H9 (cell line): Measurements from ENCODE around the gene SDE2. TPM values are rescaled to one million over a fixed set of nuclear protein-coding genes. Genes with fewer than 3 reads are reported as not detected.

ENCODE experiments used
- DNase-seq: peaks from one replicate; pipeline ENCODE4 v3.0.0-alpha.2; 2017
- H2AFZ ChIP-seq: one replicate; pipeline ENCODE4 v1.6.1; 2013; ENCODE audit warnings: mild to moderate bottlenecking, low read length, control low read depth, moderate library complexity
- H2AK5ac ChIP-seq: 2 replicates; pipeline ENCODE4 v1.6.1; 2013; ENCODE audit warnings: low read length, control low read depth, mixed read lengths; ENCODE audit not compliant: insufficient read length
- H2BK120ac ChIP-seq: one replicate; pipeline ENCODE4 v1.6.1; 2013; ENCODE audit warnings: low read depth, mild to moderate bottlenecking, low read length, control low read depth, inconsistent platforms; ENCODE audit not compliant: poor library complexity, severe bottlenecking
- H2BK12ac ChIP-seq: 2 replicates; pipeline ENCODE4 v1.6.1; 2013; ENCODE audit warnings: low read length, control low read depth, mixed read lengths, low read depth; ENCODE audit not compliant: insufficient read length
- H2BK15ac ChIP-seq: 2 replicates; pipeline ENCODE4 v1.6.1; 2013; ENCODE audit warnings: low read depth, low read length, control low read depth
- H2BK20ac ChIP-seq: one replicate; pipeline ENCODE4 v1.6.1; 2013; ENCODE audit warnings: low read depth, mild to moderate bottlenecking, low read length, control low read depth, inconsistent platforms; ENCODE audit not compliant: poor library complexity, severe bottlenecking
- H2BK5ac ChIP-seq: 2 replicates; pipeline ENCODE4 v1.6.1; 2013; ENCODE audit warnings: low read length, control low read depth, mixed read lengths; ENCODE audit not compliant: insufficient read length
- H3K14ac ChIP-seq: 2 replicates; pipeline ENCODE4 v1.6.1; 2013; ENCODE audit warnings: low read length, control low read depth; ENCODE audit not compliant: insufficient read depth
- H3K18ac ChIP-seq: 2 replicates; pipeline ENCODE4 v1.6.1; 2013; ENCODE audit warnings: low read depth, mild to moderate bottlenecking, mixed read lengths, low read length, control low read depth; ENCODE audit not compliant: insufficient read length
- H3K23ac ChIP-seq: 2 replicates; pipeline ENCODE4 v1.6.1; 2013; ENCODE audit warnings: low read length, control low read depth, mixed read lengths, low read depth; ENCODE audit not compliant: insufficient read length
- H3K23me2 ChIP-seq: 2 replicates; pipeline ENCODE4 v1.6.1; 2013; ENCODE audit warnings: low read depth, mild to moderate bottlenecking, mixed read lengths, low read length, control low read depth; ENCODE audit not compliant: insufficient read length, poor library complexity, severe bottlenecking
- H3K27ac ChIP-seq: 2 replicates; pipeline ENCODE4 v1.5.1; 2013; ENCODE audit warnings: low read length, control low read depth, mixed read lengths, low read depth; ENCODE audit not compliant: insufficient read length
- H3K27me3 ChIP-seq: 2 replicates; pipeline ENCODE4 v1.6.1; 2013; ENCODE audit warnings: low read length, control low read depth, inconsistent platforms; ENCODE audit not compliant: insufficient read depth
- H3K4ac ChIP-seq: 2 replicates; pipeline ENCODE4 v1.6.1; 2013; ENCODE audit warnings: low read depth, mild to moderate bottlenecking, control low read depth, inconsistent platforms, low read length, moderate library complexity
- H3K4me1 ChIP-seq: 2 replicates; pipeline ENCODE4 v1.6.1; 2013; ENCODE audit warnings: low read length, control low read depth, inconsistent platforms; ENCODE audit not compliant: insufficient read depth
- H3K4me2 ChIP-seq: 2 replicates; pipeline ENCODE4 v1.6.1; 2013; ENCODE audit warnings: low read length, control low read depth, mixed read lengths; ENCODE audit not compliant: insufficient read length, insufficient read depth
- H3K56ac ChIP-seq: 2 replicates; pipeline ENCODE4 v1.6.1; 2013; ENCODE audit warnings: low read depth, mild to moderate bottlenecking, mixed read lengths, low read length, control low read depth; ENCODE audit not compliant: insufficient read length
- H3K79me1 ChIP-seq: 2 replicates; pipeline ENCODE4 v1.6.1; 2013; ENCODE audit warnings: low read depth, mild to moderate bottlenecking, moderate library complexity, low read length, control low read depth, inconsistent platforms; ENCODE audit not compliant: insufficient read depth, poor library complexity, severe bottlenecking
- H3K79me2 ChIP-seq: 2 replicates; pipeline ENCODE4 v1.6.1; 2013; ENCODE audit warnings: low read length, control low read depth, inconsistent platforms; ENCODE audit not compliant: insufficient read depth
- H3K9ac ChIP-seq: 2 replicates; pipeline ENCODE4 v1.6.1; 2013; ENCODE audit warnings: low read length, control low read depth, mixed read lengths; ENCODE audit not compliant: insufficient read length; ENCODE audit errors: extremely low read depth
- H3K9me3 ChIP-seq: one replicate; pipeline ENCODE4 v1.6.1; 2013; ENCODE audit warnings: low read depth, low read length, inconsistent platforms; ENCODE audit not compliant: control insufficient read depth
- H3T11ph ChIP-seq: one replicate; pipeline ENCODE4 v1.6.1; 2013; ENCODE audit warnings: mild to moderate bottlenecking, low read length, control low read depth, inconsistent platforms
- H4K20me1 ChIP-seq: one replicate; pipeline ENCODE4 v1.6.1; 2013; ENCODE audit not compliant: control insufficient read depth, insufficient read length, insufficient read depth
- H4K5ac ChIP-seq: 2 replicates; pipeline ENCODE4 v1.6.1; 2013; ENCODE audit warnings: low read depth, mild to moderate bottlenecking, mixed read lengths, low read length, control low read depth; ENCODE audit not compliant: insufficient read length
- H4K8ac ChIP-seq: replicated peaks from 2 replicates; pipeline ENCODE4 v1.6.1; 2013; ENCODE audit warnings: low read length, control low read depth, mixed read lengths, low read depth; ENCODE audit not compliant: insufficient read length
- H4K91ac ChIP-seq: 2 replicates; pipeline ENCODE4 v1.6.1; 2013; ENCODE audit warnings: low read depth, mild to moderate bottlenecking, moderate library complexity, mixed read lengths, low read length, control low read depth; ENCODE audit not compliant: insufficient read length
- H3K27ac Mint-ChIP-seq, 3 experiments: 2 replicates in 2 of 3; 3 replicates in 1 of 3; pipeline ENCODE4 v1.8.0; 2020 to 2021; ENCODE audit warnings: mixed read lengths in 3 of 3, mild to moderate bottlenecking in 1 of 3, moderate library complexity in 1 of 3
- H3K27me3 Mint-ChIP-seq: 2 replicates; pipeline ENCODE4 v1.8.0; 2021; ENCODE audit warnings: low read depth, mild to moderate bottlenecking, moderate library complexity, mixed read lengths
- H3K36me3 Mint-ChIP-seq, 3 experiments: 2 replicates in 2 of 3; 3 replicates in 1 of 3; pipeline ENCODE4 v1.8.0; 2020 to 2021; ENCODE audit warnings: low read depth in 3 of 3, mixed read lengths in 3 of 3; ENCODE audit not compliant: insufficient read depth in 1 of 3
- H3K4me1 Mint-ChIP-seq, 2 experiments: 2 replicates each; pipeline ENCODE4 v1.8.0; 2020; ENCODE audit warnings: mixed read lengths in 2 of 2
- H3K4me3 Mint-ChIP-seq, 2 experiments: 2 replicates in 1 of 2; 3 replicates in 1 of 2; pipeline ENCODE4 v1.8.0; 2020 to 2021; ENCODE audit warnings: mild to moderate bottlenecking in 2 of 2, mixed read lengths in 2 of 2, moderate library complexity in 1 of 2
- H3K9me3 Mint-ChIP-seq, 2 experiments: 2 replicates in 1 of 2; 3 replicates in 1 of 2; pipeline ENCODE4 v1.8.0; 2020; ENCODE audit warnings: mild to moderate bottlenecking in 2 of 2, mixed read lengths in 2 of 2, moderate library complexity in 1 of 2
- CTCF ChIP-seq: fragments of 200-600 bp; sonication (generic); conservative IDR thresholded peaks from 3 replicates; pipeline ENCODE4 v1.8.0; 2021; ENCODE audit warnings: antibody characterized with exemption, mild to moderate bottlenecking
- WGBS: extraction: QIAGEN DNeasy Blood & Tissue Kit; methylation state at CpG from one replicate; pipeline ENCODE4 v1.1.7; 2013; ENCODE audit warnings: missing lambda C conversion rate, low lambda C conversion rate, mixed read lengths; ENCODE audit not compliant: insufficient read length; ENCODE audit errors: extremely low coverage; 5-methylcytosine and 5-hydroxymethylcytosine counted together
- total RNA-seq: library from RNA; stranded (reverse); gene quantifications from 2 replicates; pipeline ENCODE4 v1.2.1, GENCODE V29; 2021

Gene SDE2
- total RNA-seq, 1 experiment from 2014 or later = 20.5 TPM

- Histone ChIP-seq H2BK120ac (no peak within 1 kb of the TSS), H3K14ac (no peak within 1 kb of the TSS), H3K4me2 (no peak within 1 kb of the TSS), H3K18ac (no peak within 1 kb of the TSS), H2BK5ac (no peak within 1 kb of the TSS), H4K8ac (no peak within 1 kb of the TSS), H2BK15ac (no peak within 1 kb of the TSS), H4K91ac (no peak within 1 kb of the TSS), H3T11ph (no peak within 1 kb of the TSS), H2AFZ (no peak within 1 kb of the TSS), H3K27me3 (no peaks in the 10 kb centered on the region), H3K23me2 (no peaks in the 10 kb centered on the region), H3K9ac (no peak within 1 kb of the TSS), H3K56ac (no peak within 1 kb of the TSS), H3K4ac (no peak within 1 kb of the TSS), H4K20me1 (no peaks in the 10 kb centered on the region), H3K4me1 (peaks cover 17% of the 10 kb centered on the region; the same call in 1 of the 2 replicates), H2BK20ac (no peak within 1 kb of the TSS), H3K23ac (no peak within 1 kb of the TSS), H2BK12ac (no peak within 1 kb of the TSS), H3K27ac (no peak within 1 kb of the TSS), H3K9me3 (no peaks in the 10 kb centered on the region), H3K79me1 (no peaks in the 10 kb centered on the region), H3K79me2 (no peaks in the 10 kb centered on the region), H4K5ac (no peak within 1 kb of the TSS), H2AK5ac (no peak within 1 kb of the TSS)
- Mint-ChIP-seq H3K27ac (peak within 1 kb of the TSS in 1 of 3 experiments; percentile 57; a peak in 2 of 7 replicates), H3K36me3 (no peaks in the 10 kb centered on the region), H3K4me1 (peaks cover 38 to 45% of the 10 kb centered on the region in 2 experiments), H3K4me3 (peak within 1 kb of the TSS in 1 of 2 experiments; percentile 68; a peak in 4 of 5 replicates), H3K9me3 (no peaks in the 10 kb centered on the region; a peak in 2 of 5 replicates), H3K27me3 (peaks cover 1% of the 10 kb centered on the region; the same call in 1 of the 2 replicates)
- TF ChIP-seq CTCF = no peak
- DNase-seq = no peak
- WGBS = no CpG with 5 or more reads among the region's 6 CpGs
Observed at GRCh38 chr1:225941187-225941941, 57.8 kb downstream of the SDE2 start, which contains the start of gene LEFTY2. Gene LEFTY2, minus strand, starts transcription at chr1:225941220. Its CDS starts 80 bp downstream, at chr1:225941140.
